ENCODE measurements around the gene VCAN. TPM values are rescaled to one million over a fixed set of nuclear protein-coding genes. Genes with fewer than 3 reads are reported as not detected.
A peak's percentile ranks its signal among the peaks of the same experiment; 100 is the strongest.

VCAN gene
- total RNA-seq, 1 experiment from 2014 or later = 31.4 TPM

DNA sequence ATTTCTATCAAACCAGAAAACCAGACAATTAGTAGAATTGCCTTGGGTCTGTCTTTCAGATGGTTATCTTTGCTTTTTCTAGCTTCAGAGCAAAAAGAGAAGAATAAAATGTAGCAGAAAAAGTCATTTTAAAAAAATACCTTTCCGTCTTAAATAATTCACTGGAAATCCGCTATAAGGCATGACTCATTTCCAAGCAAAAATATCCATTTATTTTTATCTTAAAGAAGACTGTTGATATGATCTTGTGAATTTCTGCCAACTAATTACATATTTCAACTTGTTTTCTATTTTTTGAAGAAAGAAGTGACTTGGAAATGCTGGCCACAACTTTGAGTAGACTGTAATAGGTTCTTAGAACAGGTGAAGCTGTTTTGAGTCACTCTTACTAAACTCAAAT, 83.7 kb downstream of the VCAN start:
- peaks cover 2% of the 10 kb centered on the region for H3K9me3 Mint-ChIP-seq (ENCODE audit: low read depth, unreplicated experiment)
- H3K4me1 Mint-ChIP-seq (ENCODE audit: low read depth, unreplicated experiment) = peaks cover 63% of the 10 kb centered on the region
- peak overlapping the region; percentile 42 for H3K27ac Mint-ChIP-seq (ENCODE audit: unreplicated experiment)
- H3K36me3 Mint-ChIP-seq (ENCODE audit: insufficient read depth, unreplicated experiment) = no peaks in the 10 kb centered on the region
- TF ChIP-seq, protein P1, sequence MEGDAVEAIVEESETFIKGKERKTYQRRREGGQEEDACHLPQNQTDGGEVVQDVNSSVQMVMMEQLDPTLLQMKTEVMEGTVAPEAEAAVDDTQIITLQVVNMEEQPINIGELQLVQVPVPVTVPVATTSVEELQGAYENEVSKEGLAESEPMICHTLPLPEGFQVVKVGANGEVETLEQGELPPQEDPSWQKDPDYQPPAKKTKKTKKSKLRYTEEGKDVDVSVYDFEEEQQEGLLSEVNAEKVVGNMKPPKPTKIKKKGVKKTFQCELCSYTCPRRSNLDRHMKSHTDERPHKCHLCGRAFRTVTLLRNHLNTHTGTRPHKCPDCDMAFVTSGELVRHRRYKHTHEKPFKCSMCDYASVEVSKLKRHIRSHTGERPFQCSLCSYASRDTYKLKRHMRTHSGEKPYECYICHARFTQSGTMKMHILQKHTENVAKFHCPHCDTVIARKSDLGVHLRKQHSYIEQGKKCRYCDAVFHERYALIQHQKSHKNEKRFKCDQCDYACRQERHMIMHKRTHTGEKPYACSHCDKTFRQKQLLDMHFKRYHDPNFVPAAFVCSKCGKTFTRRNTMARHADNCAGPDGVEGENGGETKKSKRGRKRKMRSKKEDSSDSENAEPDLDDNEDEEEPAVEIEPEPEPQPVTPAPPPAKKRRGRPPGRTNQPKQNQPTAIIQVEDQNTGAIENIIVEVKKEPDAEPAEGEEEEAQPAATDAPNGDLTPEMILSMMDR (IDR thresholded peaks at IDR 0.05; ENCODE audit: unreplicated experiment) = no peak
- BruUV-seq (replicated peaks) = no TSS peak
- CTCF ChIA-PET = no interaction called here
- intact Hi-C loops (cut with micrococcal nuclease; ENCODE audit: unreplicated experiment) = no loop called here
- DNase-seq = no peak
- H3K27me3 Mint-ChIP-seq (ENCODE audit: unreplicated experiment) = no peaks in the 10 kb centered on the region
- no peak overlapping the region for H3K4me3 Mint-ChIP-seq (ENCODE audit: low read depth, unreplicated experiment)

DNA sequence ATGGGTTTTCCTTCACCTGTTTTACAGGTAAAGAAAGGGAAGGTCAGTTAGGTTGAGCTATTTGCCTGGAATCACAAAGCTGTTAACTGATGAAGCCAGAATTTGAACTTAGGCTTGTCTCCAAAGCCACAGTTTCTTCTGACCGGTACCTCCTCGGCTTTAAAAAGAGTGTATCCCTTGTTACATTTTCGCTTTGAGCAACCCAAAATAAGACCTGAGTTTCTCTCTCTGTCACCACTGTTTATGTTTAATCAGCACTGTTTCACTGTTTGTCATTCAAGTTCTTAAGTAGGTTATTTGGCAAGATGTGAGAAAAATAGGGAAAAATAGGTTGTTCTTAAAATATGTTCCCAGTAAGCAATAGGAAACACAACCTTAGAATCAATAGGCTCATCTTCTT, 84.6 kb downstream of the VCAN start:
- no TSS peak for BruUV-seq (replicated peaks)
- Mint-ChIP-seq H3K27ac (ENCODE audit: unreplicated experiment) (no peak overlapping the region), H3K36me3 (ENCODE audit: insufficient read depth, unreplicated experiment) (peaks cover 5% of the 10 kb centered on the region)

DNA sequence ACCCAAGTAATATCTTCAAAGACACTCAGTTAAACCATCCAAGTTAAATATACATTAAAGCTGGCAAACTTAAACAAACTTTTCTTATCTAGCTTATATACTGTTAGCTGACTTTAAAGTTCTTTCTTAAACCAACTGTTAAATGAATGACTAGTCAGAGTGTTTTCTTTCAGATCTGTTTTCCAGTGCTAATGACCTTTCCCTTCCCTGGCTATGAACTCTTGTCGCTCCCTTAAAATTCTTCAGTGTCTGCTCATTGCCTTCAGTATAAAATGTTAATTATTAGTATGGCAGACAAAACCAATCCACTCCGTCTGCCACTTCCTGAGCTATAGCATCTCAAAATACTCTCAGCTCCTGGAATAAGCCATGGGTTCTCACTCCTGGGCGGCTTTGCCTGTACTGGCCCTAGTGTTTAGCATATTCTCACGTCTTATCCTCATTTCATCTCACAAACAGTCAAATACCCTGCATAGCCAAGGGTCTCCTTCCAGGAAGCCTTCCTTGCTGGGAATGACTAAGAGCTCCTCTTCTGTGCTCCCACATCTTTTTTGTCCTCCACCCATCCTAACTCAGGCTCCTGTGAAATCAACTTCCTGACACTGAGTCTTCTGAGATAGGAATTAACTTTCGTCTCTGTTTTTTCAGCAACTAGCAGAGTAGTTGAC, 87.7 kb downstream of the VCAN start:
- peaks cover 11% of the 10 kb centered on the region for H3K36me3 Mint-ChIP-seq (ENCODE audit: insufficient read depth, unreplicated experiment)
- peak overlapping the region; percentile 83 for H3K27ac Mint-ChIP-seq (ENCODE audit: unreplicated experiment)
- H3K4me3 Mint-ChIP-seq (ENCODE audit: low read depth, unreplicated experiment) = peak overlapping the region; percentile 45
- intact Hi-C loops (cut with micrococcal nuclease; ENCODE audit: unreplicated experiment) = no loop called here
- CTCF ChIA-PET = interaction anchor here (1.0 to 1.4 kb wide), 2 partner anchors 9 to 1195 kb away, joined by 3 to 4 read pairs; no protein-coding TSS in a partner anchor
- TF ChIP-seq, protein P1 (IDR thresholded peaks at IDR 0.05; ENCODE audit: unreplicated experiment) = no peak
- peaks cover 2% of the 10 kb centered on the region for H3K9me3 Mint-ChIP-seq (ENCODE audit: low read depth, unreplicated experiment)
- no peaks in the 10 kb centered on the region for H3K27me3 Mint-ChIP-seq (ENCODE audit: unreplicated experiment)
- peaks cover 78% of the 10 kb centered on the region for H3K4me1 Mint-ChIP-seq (ENCODE audit: low read depth, unreplicated experiment)
- BruUV-seq (replicated peaks) = no TSS peak
- DNase-seq = peak; percentile 17

More for the DNA sequence above, 84.6 kb downstream of the VCAN start:
- Mint-ChIP-seq H3K4me3 (ENCODE audit: low read depth, unreplicated experiment) (no peak overlapping the region), H3K4me1 (ENCODE audit: low read depth, unreplicated experiment) (peaks cover 72% of the 10 kb centered on the region), H3K27me3 (ENCODE audit: unreplicated experiment) (no peaks in the 10 kb centered on the region), H3K9me3 (ENCODE audit: low read depth, unreplicated experiment) (peaks cover 2% of the 10 kb centered on the region)
- TF ChIP-seq, protein P1 (IDR thresholded peaks at IDR 0.05; ENCODE audit: unreplicated experiment) = no peak
- no peak for DNase-seq
- CTCF ChIA-PET = no interaction called here
- intact Hi-C loops (cut with micrococcal nuclease; ENCODE audit: unreplicated experiment) = no loop called here

DNA sequence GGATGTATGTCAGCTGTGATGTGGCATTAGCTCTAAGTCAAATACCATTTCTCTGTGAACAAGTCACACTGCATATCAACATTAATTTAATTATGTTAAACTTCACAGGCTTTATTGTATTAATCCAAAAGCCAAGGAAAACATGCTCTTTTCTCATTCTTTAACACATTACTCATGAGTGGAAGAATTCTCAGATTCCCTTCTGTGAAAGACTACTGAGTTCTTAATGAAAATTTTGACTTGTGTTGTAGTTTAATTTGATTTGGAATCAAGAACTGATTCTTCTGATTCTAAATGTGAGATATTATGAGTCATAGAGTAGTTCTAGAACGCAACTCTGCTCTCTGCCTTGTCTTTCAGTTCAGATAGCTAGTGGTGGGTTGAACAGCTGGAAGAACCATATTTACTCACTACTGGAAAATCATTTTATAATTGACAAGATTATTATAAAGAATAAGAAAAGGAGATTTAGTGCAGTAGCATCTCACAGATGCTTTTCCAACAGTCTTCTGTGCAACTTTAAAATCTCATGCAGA, 90.6 kb downstream of the VCAN start:
- Mint-ChIP-seq H3K27ac (ENCODE audit: unreplicated experiment) (no peak overlapping the region), H3K9me3 (ENCODE audit: low read depth, unreplicated experiment) (no peaks in the 10 kb centered on the region), H3K27me3 (ENCODE audit: unreplicated experiment) (no peaks in the 10 kb centered on the region), H3K4me1 (ENCODE audit: low read depth, unreplicated experiment) (peaks cover 80% of the 10 kb centered on the region), H3K4me3 (ENCODE audit: low read depth, unreplicated experiment) (no peak overlapping the region), H3K36me3 (ENCODE audit: insufficient read depth, unreplicated experiment) (peaks cover 16% of the 10 kb centered on the region)
- no TSS peak for BruUV-seq (replicated peaks)
- CTCF ChIA-PET = interaction anchor here (0.7 to 2.0 kb wide), 2 partner anchors 87 to 1198 kb away, joined by 3 to 7 read pairs; no protein-coding TSS in a partner anchor
- TF ChIP-seq, protein P1 (IDR thresholded peaks at IDR 0.05; ENCODE audit: unreplicated experiment) = no peak
- intact Hi-C loops (cut with micrococcal nuclease; ENCODE audit: unreplicated experiment) = loop anchor here (2.0 to 10.0 kb wide), 6 partner anchors 87 to 1210 kb away; partner anchors contain the start of genes TMEM167A and XRCC4
- no peak for DNase-seq
